ENCODE measurements around the gene INHA.

INHA gene

DNA sequence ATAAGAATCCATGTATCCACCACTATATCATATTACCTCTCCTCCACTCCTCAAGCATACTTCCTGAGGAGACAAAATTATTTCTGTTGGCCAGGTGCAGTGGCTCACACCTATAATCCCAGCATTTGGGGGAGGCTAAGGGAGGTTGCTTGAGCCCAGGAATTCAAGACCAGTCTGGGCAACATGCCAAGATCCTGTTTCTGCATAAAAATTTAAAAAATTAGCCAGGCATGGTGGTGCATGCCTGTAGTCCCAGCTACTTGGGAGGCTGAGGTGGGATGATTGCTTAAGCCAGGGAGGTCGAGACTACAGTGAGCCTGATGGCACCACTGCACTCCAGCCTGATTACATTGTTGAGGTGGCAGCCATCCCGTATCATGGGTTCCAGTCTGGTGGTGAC lies 9.2 kb downstream of the INHA start:
- no peak overlapping the region for H3K14ac ChIP-seq (ENCODE audit: low read length)
- H3K79me1 ChIP-seq (ENCODE audit: low read depth, low read length): no peaks in the 10 kb centered on the region
- peaks cover 0 to 30% (median 0%) of the 10 kb centered on the region in 3 experiments for H3K27me3 ChIP-seq (ENCODE audit: control insufficient read depth in 3 of 3, insufficient read depth in 3 of 3, low read depth in 1 of 3, low read length in 3 of 3)
- no peak overlapping the region for H3K27ac ChIP-seq (replicated peaks; ENCODE audit: low read length)
- no peak overlapping the region for H4K8ac ChIP-seq (ENCODE audit: low read depth, low read length)
- H2BK12ac ChIP-seq (ENCODE audit: low read length): no peak overlapping the region
- H2AFZ ChIP-seq (ENCODE audit: low read length): no peak overlapping the region
- no peak overlapping the region for H3K4me2 ChIP-seq (ENCODE audit: insufficient read depth, low read length, poor library complexity, severe bottlenecking)
- H3K9me3 ChIP-seq (replicated peaks in 1 of 2; ENCODE audit: control insufficient read depth in 2 of 2, insufficient read depth in 1 of 2, low read depth in 1 of 2, low read length in 2 of 2): no peaks in the 10 kb centered on the region
- H3K36me3 ChIP-seq (replicated peaks in 1 of 2; ENCODE audit: control insufficient read depth in 2 of 2, insufficient read depth in 2 of 2, low read length in 2 of 2): no peaks in the 10 kb centered on the region
- H2BK15ac ChIP-seq (ENCODE audit: low read length): no peak overlapping the region
- H3K4me3 ChIP-seq (ENCODE audit: low read length in 2 of 2): no peak overlapping the region
- peak overlapping the region; percentile 33 for H3K9ac ChIP-seq (ENCODE audit: low read depth, low read length, poor library complexity)
- H3K23ac ChIP-seq (ENCODE audit: low read depth, low read length, poor library complexity): no peak overlapping the region
- DNase-seq (ENCODE audit: low spot score): no peak
- H2BK5ac ChIP-seq (ENCODE audit: low read length): no peak overlapping the region
- no peak overlapping the region for H3K18ac ChIP-seq (ENCODE audit: low read length)
- H2AK5ac ChIP-seq (ENCODE audit: low read depth, low read length): no peak overlapping the region
- H3K4ac ChIP-seq (ENCODE audit: low read length): no peak overlapping the region
- no peak overlapping the region for H4K91ac ChIP-seq (ENCODE audit: low read depth, low read length, poor library complexity)
- no CpG with 5 or more reads among the region's 2 CpGs for WGBS, 2 donors (ENCODE audit: extremely low coverage in 2 of 2, insufficient read length in 2 of 2, insufficient replicate concordance in 1 of 2)
- H3K4me1 ChIP-seq (ENCODE audit: control insufficient read depth in 2 of 2, insufficient read depth in 1 of 2, low read depth in 1 of 2, low read length in 2 of 2): peaks cover 16 to 18% of the 10 kb centered on the region in 2 donors
- H2BK120ac ChIP-seq (ENCODE audit: low read depth, low read length): no peak overlapping the region

- Histone ChIP-seq H2BK120ac (ENCODE audit: low read depth, low read length) (no peak overlapping the region), H3K23ac (ENCODE audit: low read depth, low read length, poor library complexity) (no peak overlapping the region), H3K9ac (ENCODE audit: low read depth, low read length, poor library complexity) (no peak overlapping the region), H2BK5ac (ENCODE audit: low read length) (no peak overlapping the region), H2AK5ac (ENCODE audit: low read depth, low read length) (no peak overlapping the region), H4K91ac (ENCODE audit: low read depth, low read length, poor library complexity) (no peak overlapping the region), H3K36me3 (replicated peaks in 1 of 2; ENCODE audit: control insufficient read depth in 2 of 2, insufficient read depth in 2 of 2, low read length in 2 of 2) (no peaks in the 10 kb centered on the region), H2BK12ac (ENCODE audit: low read length) (no peak overlapping the region), H3K14ac (ENCODE audit: low read length) (no peak overlapping the region), H2AFZ (ENCODE audit: low read length) (no peak overlapping the region), H3K27ac (replicated peaks; ENCODE audit: low read length) (no peak overlapping the region), H3K4me1 (ENCODE audit: control insufficient read depth in 2 of 2, insufficient read depth in 1 of 2, low read depth in 1 of 2, low read length in 2 of 2) (peaks cover 2 to 6% of the 10 kb centered on the region in 2 donors), H3K27me3 (ENCODE audit: control insufficient read depth in 3 of 3, insufficient read depth in 3 of 3, low read depth in 1 of 3, low read length in 3 of 3) (peaks cover 0 to 16% (median 0%) of the 10 kb centered on the region in 3 experiments), H3K4me2 (ENCODE audit: insufficient read depth, low read length, poor library complexity, severe bottlenecking) (no peak overlapping the region), H3K9me3 (replicated peaks in 1 of 2; ENCODE audit: control insufficient read depth in 2 of 2, insufficient read depth in 1 of 2, low read depth in 1 of 2, low read length in 2 of 2) (no peaks in the 10 kb centered on the region), H2BK15ac (ENCODE audit: low read length) (no peak overlapping the region), H3K79me1 (ENCODE audit: low read depth, low read length) (no peaks in the 10 kb centered on the region), H4K8ac (ENCODE audit: low read depth, low read length) (no peak overlapping the region), H3K18ac (ENCODE audit: low read length) (no peak overlapping the region), H3K4me3 (ENCODE audit: low read length in 2 of 2) (no peak overlapping the region), H3K4ac (ENCODE audit: low read length) (no peak overlapping the region)
- no peak for DNase-seq (ENCODE audit: low spot score)
- no CpG with 5 or more reads among the region's 4 CpGs for whole genome bisulfite sequencing, 2 donors (ENCODE audit: extremely low coverage in 2 of 2, insufficient read length in 2 of 2, insufficient replicate concordance in 1 of 2)
Measured at GRCh38 chr2:219591091-219591490, 19.0 kb downstream of the INHA start.

GRCh38 chr2:219592736-219593135 lies 20.6 kb downstream of the INHA start:
- Histone ChIP-seq H3K36me3 (replicated peaks in 1 of 2; ENCODE audit: control insufficient read depth in 2 of 2, insufficient read depth in 2 of 2, low read length in 2 of 2) (no peaks in the 10 kb centered on the region), H3K9ac (ENCODE audit: low read depth, low read length, poor library complexity) (no peak overlapping the region), H3K4me1 (ENCODE audit: control insufficient read depth in 2 of 2, insufficient read depth in 1 of 2, low read depth in 1 of 2, low read length in 2 of 2) (peaks cover 3 to 6% of the 10 kb centered on the region in 2 donors), H3K27ac (replicated peaks; ENCODE audit: low read length) (no peak overlapping the region), H3K4me2 (ENCODE audit: insufficient read depth, low read length, poor library complexity, severe bottlenecking) (no peak overlapping the region), H2AK5ac (ENCODE audit: low read depth, low read length) (no peak overlapping the region), H3K23ac (ENCODE audit: low read depth, low read length, poor library complexity) (no peak overlapping the region), H3K4me3 (ENCODE audit: low read length in 2 of 2) (no peak overlapping the region), H2BK5ac (ENCODE audit: low read length) (no peak overlapping the region), H3K27me3 (ENCODE audit: control insufficient read depth in 3 of 3, insufficient read depth in 3 of 3, low read depth in 1 of 3, low read length in 3 of 3) (peaks cover 0 to 4% (median 0%) of the 10 kb centered on the region in 3 experiments), H2AFZ (ENCODE audit: low read length) (peak overlapping the region; percentile 70), H2BK12ac (ENCODE audit: low read length) (no peak overlapping the region), H3K9me3 (replicated peaks in 1 of 2; ENCODE audit: control insufficient read depth in 2 of 2, insufficient read depth in 1 of 2, low read depth in 1 of 2, low read length in 2 of 2) (no peaks in the 10 kb centered on the region), H2BK15ac (ENCODE audit: low read length) (no peak overlapping the region), H3K79me1 (ENCODE audit: low read depth, low read length) (no peaks in the 10 kb centered on the region), H3K18ac (ENCODE audit: low read length) (no peak overlapping the region), H4K91ac (ENCODE audit: low read depth, low read length, poor library complexity) (no peak overlapping the region), H2BK120ac (ENCODE audit: low read depth, low read length) (no peak overlapping the region), H4K8ac (ENCODE audit: low read depth, low read length) (no peak overlapping the region), H3K4ac (ENCODE audit: low read length) (no peak overlapping the region), H3K14ac (ENCODE audit: low read length) (no peak overlapping the region)
- no CpG with 5 or more reads among the region's 6 CpGs for WGBS, 2 donors (ENCODE audit: extremely low coverage in 2 of 2, insufficient read length in 2 of 2, insufficient replicate concordance in 1 of 2)
- DNase-seq (ENCODE audit: low spot score): no peak

GRCh38 chr2:219593154-219593553 lies 21.0 kb downstream of the INHA start:
- WGBS, 2 donors (ENCODE audit: extremely low coverage in 2 of 2, insufficient read length in 2 of 2, insufficient replicate concordance in 1 of 2): no CpG with 5 or more reads among the region's 2 CpGs
- H2AK5ac ChIP-seq (ENCODE audit: low read depth, low read length): no peak overlapping the region
- no peak overlapping the region for H2BK5ac ChIP-seq (ENCODE audit: low read length)
- no peaks in the 10 kb centered on the region for H3K79me1 ChIP-seq (ENCODE audit: low read depth, low read length)
- H3K18ac ChIP-seq (ENCODE audit: low read length): no peak overlapping the region
- H3K9me3 ChIP-seq (replicated peaks in 1 of 2; ENCODE audit: control insufficient read depth in 2 of 2, insufficient read depth in 1 of 2, low read depth in 1 of 2, low read length in 2 of 2): no peaks in the 10 kb centered on the region
- no peak overlapping the region for H2BK120ac ChIP-seq (ENCODE audit: low read depth, low read length)
- H2AFZ ChIP-seq (ENCODE audit: low read length): peak overlapping the region; percentile 70
- H3K27me3 ChIP-seq (ENCODE audit: control insufficient read depth in 3 of 3, insufficient read depth in 3 of 3, low read depth in 1 of 3, low read length in 3 of 3): peaks cover 0 to 4% (median 0%) of the 10 kb centered on the region in 3 experiments
- H3K4me2 ChIP-seq (ENCODE audit: insufficient read depth, low read length, poor library complexity, severe bottlenecking): no peak overlapping the region
- H4K91ac ChIP-seq (ENCODE audit: low read depth, low read length, poor library complexity): no peak overlapping the region
- no peak overlapping the region for H2BK12ac ChIP-seq (ENCODE audit: low read length)
- H3K36me3 ChIP-seq (replicated peaks in 1 of 2; ENCODE audit: control insufficient read depth in 2 of 2, insufficient read depth in 2 of 2, low read length in 2 of 2): no peaks in the 10 kb centered on the region
- H4K8ac ChIP-seq (ENCODE audit: low read depth, low read length): no peak overlapping the region
- no peak overlapping the region for H3K23ac ChIP-seq (ENCODE audit: low read depth, low read length, poor library complexity)
- H3K4me1 ChIP-seq (ENCODE audit: control insufficient read depth in 2 of 2, insufficient read depth in 1 of 2, low read depth in 1 of 2, low read length in 2 of 2): peaks cover 3 to 6% of the 10 kb centered on the region in 2 donors
- no peak overlapping the region for H3K14ac ChIP-seq (ENCODE audit: low read length)
- H3K4ac ChIP-seq (ENCODE audit: low read length): no peak overlapping the region
- H2BK15ac ChIP-seq (ENCODE audit: low read length): no peak overlapping the region
- DNase-seq (ENCODE audit: low spot score): no peak
- H3K4me3 ChIP-seq (ENCODE audit: low read length in 2 of 2): no peak overlapping the region
- no peak overlapping the region for H3K27ac ChIP-seq (replicated peaks; ENCODE audit: low read length)
- no peak overlapping the region for H3K9ac ChIP-seq (ENCODE audit: low read depth, low read length, poor library complexity)
